Mammary epithelial cell (primary cell): ENCODE data around the gene RMND1.

Experiments used
- CTCF ChIP-seq, 2 donors: IDR thresholded peaks in 1 of 2; conservative IDR thresholded peaks in 1 of 2; 2 replicates each; pipeline ENCODE4 v1.5.1; 2011 to 2012; ENCODE audit warnings: inconsistent platforms in 2 of 2, low read length in 2 of 2, mild to moderate bottlenecking in 2 of 2, control low read depth in 1 of 2, low read depth in 1 of 2; ENCODE audit not compliant: insufficient read depth in 1 of 2; ENCODE audit errors: extremely low read depth in 1 of 2
- EZH2 ChIP-seq: IDR thresholded peaks from 2 replicates; pipeline ENCODE4 v1.6.1; 2012; ENCODE audit warnings: low read length, inconsistent platforms, borderline replicate concordance

GRCh38 chr6:151493804-151494234 is 41.9 kb upstream of the RMND1 start, which contains the start of gene CCDC170:
- TF ChIP-seq CTCF (conservative IDR thresholded peaks at IDR 0.05 in 1 of 2, IDR thresholded peaks at IDR 0.05 in 1 of 2; ENCODE audit: extremely low read depth in 1 of 2, insufficient read depth in 1 of 2, low read depth in 1 of 2, low read length in 2 of 2) (no peak), EZH2 (no peak)
